ENCODE data around the gene ANKRD23.

ANKRD23 gene

DNA sequence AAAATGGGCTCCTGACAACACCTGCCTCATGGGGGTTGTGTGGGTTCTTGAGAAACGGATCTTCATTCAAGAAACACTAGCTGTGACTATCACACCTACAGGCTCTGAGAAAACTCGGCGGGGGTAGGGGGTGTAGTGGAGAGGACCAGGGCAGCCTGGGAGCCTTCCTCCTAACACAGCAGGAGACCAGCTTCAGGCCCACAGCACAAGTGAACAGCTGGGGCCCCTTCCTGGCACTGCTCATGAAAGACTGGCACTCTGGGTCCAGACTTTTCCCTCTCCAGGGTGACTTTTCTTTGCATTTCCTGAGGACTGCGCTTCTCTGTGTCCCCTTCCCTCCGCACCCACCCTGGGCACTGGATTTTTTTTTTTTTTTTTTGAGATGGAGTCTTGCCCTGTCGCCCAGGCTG lies 33.2 kb upstream of the ANKRD23 start:
- DNase-seq = no peak

DNA sequence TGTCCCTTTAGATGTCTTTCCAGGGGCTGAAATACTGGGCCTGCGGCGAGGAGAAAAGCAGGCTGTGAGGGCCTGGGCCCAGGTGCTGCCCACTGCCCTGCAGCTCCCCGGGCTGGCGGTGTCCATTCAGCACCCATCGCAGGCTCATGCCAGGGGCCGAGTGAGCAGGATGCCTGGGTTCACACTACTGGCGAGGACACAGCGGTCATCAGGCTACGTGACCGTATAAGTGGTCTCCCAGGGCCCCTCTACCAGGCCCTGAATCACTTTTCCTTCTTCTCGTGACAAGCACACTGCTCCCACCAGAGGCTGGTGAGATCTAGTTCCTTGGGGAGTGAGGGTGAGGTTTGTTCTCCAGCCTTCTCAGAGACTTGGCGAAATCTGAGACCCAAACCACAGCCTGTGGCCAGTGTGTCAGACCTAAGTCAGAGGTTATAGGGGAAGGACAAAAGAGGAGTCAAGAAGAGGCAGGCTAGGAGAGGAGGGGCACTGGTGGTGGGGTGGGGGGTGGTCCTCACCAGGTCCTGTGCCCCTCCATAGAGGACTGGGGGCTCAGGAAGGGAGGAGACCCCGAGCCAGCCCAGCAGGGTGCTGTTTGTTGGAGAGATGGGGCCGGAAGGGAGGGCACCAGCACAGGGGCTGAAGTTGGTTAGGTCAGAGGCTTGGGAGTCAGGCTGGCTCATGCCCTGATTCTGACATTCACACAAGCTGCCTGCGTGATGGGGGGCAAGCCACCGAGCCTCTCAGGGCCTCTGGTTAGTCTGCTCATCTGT lies 32.6 kb upstream of the ANKRD23 start:
- no peak for DNase-seq

DNA sequence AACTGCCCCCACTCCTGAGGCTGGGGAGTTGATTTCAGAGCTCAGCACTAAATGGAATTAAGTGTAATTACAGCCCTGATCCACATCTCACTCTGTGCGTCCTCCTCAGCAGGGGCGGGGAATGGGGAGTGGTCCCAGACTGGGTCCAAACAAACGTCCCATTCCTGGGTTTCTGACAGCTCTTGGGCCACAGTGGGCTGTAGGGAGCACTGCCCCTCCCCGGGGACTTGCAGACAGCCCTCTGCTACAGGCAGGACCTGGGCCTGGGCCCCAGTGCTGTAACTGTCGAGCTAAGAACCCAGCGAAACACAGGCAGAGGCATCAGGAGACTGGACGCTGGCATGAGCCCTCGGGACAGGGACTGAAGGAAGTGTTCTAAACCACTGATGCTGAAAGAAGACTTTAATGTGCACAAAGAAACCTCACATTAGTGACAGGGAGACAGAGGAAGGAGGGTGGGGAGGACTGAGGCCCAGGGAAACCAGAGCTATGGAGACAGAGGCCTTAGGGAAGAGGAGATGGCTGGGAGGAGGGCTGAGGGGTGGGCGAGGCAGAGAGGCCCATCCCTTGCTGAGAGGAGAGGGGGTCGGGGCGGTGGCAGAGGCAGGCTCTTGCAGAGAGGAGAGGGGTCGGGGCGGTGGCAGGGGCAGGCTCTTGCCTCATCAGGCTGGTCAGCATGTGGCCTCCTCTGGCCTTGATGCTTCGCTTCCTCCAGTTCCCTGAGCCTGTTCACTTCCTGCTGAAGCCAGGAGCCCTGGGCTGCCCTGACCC lies 31.9 kb upstream of the ANKRD23 start:
- DNase-seq = no peak

DNA sequence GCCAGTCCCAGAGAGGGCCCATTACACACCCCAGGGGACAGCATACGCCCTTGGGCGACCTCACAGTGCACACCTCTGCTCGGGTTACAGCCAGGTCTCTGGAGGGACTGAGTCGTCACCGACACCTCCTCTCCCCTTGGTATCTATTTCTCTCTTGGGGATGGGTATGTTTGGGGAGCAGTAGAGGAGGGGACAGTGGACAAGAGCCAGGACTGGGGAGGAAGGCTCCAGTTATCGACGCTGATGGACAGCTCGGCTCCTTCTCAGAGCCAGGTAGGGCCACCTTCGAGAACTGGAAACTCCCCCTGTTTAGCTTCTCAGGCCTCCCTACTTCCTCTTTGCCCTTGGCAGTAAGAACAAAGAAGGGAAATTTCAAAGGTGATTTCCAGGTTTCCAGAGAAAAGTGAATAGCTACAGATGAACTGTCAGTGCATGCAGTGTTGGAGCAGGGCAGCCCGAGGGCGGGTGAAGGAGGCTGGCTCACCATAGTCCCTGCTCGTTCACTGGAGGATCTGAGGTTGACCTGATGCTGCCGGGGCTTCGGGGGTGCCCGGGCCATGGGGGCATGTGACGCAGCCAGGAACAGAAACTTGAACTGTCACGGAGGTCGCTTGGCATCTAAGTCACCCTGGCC lies 30.5 kb upstream of the ANKRD23 start:
- no peak for DNase-seq

DNA sequence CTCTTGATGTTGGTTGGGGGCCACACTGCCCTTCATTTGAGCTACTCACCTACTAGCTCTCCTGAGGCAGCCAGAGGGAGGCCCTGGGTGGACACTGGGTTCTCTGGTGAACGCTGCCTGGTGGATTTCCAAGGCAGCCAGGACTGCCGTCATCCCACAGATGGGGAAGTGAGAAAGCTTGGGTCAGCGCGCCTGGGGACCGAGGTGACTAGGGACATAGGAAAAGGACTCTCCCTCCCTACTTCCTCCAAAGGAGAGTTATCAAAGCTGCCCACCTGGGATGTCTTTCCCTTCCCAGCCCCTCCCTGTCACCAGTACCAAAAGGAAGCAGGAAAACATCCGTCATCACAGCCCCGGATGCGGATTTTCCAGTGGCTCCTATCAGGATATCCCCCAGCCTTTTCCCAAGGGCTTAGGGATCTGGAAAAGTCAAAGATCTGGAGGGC lies 29.9 kb upstream of the ANKRD23 start:
- no peak for DNase-seq

DNA sequence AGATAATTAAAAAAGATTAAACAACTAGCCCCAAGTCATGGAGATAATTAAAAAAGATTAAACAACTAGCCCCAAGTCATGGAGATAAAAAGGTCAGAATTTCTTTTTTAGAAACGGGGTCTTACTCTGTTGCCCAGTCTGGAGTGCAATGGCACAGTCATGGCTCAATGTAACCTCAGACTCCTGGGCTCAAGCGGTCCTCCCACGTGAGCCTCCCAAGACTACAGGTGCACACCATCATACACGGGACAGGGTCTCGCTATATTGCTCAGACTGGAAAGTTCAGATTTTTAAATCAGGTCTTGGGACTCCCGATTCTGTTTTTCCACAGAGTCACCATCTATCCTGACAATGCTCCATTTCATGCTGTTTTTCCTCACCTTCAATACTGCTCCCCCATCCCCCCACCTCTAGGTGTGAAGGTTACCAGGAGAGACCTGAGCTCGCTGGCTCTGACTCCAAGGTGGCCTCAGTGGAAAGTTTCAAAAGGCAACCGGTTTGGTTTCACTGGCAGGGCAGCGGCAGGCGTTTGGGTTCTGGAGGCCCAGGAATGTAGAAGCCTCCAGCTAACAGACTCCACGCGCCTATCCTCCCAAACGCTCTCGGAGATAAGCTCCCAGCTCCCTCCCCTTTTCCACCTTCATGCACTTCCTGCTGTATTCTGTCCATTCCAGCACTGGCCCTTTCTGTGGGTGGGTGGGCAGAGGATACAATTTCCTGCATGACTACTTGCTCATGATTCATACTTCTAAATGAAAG lies 28.9 kb upstream of the ANKRD23 start:
- DNase-seq = no peak

DNA sequence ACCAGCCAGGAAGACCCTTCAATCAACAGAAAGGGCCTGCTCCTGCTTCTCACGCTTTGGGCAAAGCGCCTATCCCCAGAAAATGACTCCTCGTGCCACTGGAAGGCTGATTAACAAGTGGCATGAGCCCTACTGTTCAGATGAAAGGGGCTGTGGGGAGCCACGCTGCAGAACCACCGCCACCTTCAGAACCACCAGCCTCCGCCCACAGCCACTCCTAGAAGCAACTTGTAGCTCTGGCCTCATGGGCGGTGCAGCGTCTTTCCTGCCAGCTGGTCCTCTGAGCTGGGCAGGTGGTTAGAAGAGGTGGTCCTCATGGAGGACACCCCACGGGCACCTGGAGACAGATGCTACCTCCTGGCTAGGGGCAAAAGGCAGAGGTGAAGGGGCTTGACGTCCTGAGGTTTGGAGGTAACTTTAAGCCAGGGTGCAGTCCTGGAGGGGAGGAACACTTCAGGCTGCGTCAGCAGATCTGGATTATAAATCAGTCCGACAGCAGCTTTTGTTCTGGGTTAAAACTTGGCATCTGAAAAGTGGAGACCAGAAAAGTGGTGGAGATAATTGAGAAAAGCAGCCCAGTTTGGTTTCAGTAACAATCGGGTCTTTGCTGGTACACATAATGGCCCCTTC lies 26.9 kb upstream of the ANKRD23 start:
- no peak for DNase-seq

DNA sequence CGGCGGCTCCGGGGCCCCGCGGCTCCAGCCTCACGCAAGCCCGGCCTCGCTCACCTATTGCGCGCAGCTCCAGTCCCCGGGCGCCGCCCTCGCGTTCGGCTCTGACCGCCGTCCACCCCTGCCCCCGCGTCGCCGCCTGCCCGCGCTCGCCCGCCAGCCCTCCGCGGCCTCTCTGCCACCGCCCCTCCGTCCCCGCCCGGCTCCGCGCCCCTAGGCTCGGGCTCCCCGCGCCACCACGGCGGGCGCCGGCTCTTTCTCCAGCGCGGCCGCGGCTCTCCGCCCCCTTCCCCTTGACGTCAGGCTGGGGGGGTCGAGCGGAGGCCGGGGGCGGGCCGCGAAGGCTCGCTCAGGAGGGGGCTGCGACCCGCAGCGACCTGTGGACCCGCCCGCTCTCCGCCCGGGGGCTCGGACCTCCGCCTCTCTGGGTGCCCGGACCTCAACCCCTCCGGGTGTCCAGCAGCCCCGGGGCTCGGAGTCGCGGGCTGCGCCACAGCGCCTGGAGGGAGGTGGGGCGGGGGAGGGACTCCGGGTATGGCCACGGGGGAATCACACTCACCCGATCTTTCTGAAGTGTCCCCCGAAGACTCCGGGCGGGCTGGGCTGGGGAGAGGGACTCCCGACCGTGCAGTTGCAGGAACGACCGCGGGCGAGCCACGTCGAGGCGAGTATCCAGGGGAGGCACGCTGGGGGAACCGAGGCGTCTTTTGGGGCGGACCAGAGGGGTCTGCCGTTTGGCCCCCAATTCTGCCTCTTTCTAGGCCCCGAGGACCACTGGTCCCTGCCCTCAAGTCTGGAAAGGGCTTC lies 26.2 kb upstream of the ANKRD23 start, which contains the start of gene SEMA4C:
Gene SEMA4C, minus strand, starts transcription at position 259 of the 804 bp plus-strand sequence. CDS start 2,194 bp downstream, outside the sequence.
- DNase-seq = no peak

DNA sequence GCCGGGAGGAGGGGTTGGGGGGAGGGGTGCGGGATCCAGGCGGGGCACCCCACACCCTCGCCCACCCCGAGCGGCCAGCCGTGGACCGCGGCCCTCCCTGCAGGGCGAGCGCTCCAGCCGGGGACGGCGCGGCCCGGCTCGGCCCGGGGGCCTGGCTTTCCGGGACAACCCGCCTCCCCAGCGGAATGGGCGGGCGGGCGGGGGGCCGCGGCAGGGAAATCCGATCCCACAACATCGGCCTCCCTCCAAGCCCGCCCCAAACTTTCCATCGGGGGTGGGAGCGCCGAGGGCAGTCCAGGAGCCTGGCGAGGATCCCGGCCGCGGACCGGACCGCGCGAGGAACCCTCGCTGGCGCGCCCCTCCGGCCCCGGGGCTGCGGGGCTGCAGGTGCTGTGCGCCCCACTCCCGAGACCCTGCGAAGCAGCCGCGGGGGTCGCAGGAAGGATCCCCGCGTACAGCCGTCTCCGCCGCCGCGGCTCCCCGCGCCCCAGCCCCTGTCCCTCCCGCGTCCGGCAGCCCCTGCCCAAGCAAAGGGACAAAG lies 25.5 kb upstream of the ANKRD23 start:
- no peak for DNase-seq

DNA sequence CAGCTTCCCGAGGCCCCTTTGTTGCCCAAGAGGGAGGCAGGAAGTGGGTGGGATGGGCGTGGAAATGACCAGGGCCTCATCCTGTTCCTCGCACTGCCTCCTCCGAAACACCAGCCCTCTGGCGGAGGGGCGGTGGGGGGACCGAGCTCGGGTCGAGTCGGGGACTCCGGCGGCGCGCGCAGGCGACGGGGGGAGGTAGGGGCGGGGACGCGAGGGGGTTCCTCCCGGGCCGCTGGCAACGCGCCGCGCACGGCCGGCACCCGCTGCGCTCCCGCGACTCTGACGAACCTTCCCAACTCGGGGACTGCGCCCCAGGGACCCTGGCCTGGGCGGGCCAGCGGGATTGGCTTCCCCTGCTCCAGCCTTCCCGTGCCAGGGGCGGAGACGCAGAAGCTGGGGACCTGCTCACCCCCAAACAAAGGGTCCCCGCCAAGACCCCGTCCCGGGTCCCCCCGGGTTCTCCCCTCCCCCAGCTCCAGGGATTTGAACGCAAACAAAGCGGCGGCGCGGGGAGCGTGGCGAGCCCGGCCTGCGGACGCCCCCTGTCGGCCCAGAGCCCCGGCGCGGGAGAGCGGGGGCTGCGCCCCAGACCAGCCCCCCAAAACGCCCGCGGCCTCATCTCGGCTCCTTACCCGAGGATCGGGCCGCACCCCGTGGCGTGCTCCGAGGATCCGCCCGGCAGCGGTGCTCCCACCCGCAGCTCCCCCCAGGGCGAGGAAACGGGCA lies 24.9 kb upstream of the ANKRD23 start:
- peak; percentile 69 for DNase-seq

DNA sequence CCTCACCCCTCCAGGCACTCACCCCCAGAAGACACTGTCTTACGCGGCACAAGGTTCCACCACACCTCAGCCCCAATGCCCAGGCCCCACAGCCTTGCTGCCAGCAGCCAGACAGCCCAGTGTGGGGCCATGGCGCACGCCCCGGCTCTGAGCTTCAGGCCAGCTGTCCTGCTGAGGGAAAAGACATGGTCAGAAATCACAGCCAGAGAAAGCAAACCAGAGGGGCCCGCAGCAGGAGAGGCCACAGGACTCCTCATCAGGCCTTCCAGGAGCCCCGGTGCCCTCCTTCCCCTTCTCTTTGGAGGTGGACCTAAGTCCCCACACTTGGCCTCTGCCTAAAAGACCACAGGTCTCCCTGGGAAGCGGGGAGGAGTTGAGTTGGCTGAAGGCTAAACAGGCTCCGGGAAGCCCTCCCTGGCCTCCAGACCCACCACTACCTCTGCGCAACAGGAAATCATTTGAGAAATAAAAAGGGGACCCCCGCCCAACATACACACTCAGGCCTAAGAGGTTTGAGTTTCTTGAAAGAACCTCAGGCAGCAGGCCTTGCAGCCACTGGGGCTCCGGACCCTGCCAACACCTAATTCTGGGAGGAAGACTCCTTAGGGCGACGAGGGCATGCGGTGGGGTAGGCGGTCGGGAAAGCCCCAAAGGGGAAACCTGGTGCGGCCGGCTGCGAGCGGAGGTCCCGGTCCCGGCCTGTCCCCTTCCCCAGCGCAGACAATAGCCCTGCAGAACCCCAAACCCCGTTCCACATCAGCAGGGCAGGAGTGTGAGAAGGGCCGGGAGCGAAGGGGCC lies 24.1 kb upstream of the ANKRD23 start:
- DNase-seq = no peak

DNA sequence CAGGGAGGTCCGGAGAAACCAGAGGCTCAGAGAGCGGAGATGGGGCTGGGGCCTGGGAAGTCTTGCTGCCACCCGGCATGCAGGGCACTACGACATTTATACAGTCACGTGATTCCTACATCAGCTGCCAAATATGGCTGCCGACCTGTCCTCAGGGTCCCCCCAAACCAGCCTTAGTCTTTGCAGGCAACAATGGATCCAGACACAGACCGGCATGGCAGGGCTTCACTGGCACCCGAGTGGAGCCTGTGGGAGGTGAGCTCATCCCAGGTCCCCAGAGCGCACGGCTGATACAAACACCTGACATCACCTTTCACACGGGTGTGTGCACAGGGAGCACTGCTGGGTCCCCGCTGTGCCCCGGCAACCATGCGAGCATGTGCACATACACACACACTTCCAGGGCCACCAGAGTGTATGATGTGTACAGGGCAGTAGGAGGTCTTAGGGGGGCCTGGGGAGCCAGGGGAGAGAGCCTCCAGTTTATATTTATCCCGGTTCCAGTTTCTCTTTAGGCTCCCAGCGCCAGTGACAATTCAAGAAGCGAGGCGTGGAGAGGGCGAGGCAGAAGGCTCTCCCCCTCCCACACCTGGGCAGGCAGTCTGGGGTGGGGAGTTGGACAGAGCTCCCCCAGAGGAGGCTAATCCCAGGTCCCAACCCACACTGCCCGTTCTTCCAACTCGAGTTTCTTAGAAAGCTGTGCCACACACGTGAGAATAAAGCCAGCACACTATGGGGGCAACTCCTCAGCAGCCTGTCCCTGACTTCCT lies 23.4 kb upstream of the ANKRD23 start:
- DNase-seq = no peak

DNA sequence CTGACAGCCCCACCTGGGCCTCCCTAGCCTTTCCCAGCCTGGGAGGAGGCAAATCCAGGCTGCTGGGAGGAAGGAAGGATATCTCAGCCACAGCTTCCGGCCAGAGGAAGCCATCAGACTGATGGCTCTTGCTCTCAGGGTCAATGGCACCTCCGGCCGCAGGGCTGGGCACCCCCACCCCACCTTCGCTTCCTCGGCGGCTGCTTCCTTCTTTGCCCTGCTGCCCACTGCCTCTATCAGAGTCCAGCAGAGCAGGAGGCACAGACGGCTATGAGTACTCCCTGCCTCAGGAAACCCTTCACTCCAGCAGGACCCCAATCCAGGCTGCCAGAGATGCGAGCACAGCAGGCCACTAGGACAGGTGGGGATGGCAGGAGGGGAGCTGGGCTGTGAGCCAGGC lies 22.8 kb upstream of the ANKRD23 start:
- no peak for DNase-seq

DNA sequence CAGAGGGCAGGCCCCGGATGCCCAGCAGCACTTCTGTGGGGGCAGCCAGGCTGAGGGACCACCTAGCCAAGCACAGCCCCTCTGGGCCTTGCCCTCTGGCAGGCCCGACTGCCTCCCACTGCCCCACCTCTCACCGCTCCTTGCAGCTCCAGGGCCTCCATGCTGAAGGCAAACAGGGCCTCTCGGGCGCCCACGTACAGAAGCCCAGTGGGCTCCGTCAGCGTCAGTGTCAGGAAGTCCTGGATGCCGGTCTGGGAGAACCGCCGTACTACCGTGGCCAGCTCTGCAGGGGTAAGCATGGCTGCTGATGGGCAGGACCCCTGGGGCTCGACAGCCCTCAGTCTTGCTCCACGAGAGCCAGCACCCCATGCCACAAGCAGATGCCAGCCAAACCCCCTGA lies 22.3 kb upstream of the ANKRD23 start:
- no peak for DNase-seq

DNA sequence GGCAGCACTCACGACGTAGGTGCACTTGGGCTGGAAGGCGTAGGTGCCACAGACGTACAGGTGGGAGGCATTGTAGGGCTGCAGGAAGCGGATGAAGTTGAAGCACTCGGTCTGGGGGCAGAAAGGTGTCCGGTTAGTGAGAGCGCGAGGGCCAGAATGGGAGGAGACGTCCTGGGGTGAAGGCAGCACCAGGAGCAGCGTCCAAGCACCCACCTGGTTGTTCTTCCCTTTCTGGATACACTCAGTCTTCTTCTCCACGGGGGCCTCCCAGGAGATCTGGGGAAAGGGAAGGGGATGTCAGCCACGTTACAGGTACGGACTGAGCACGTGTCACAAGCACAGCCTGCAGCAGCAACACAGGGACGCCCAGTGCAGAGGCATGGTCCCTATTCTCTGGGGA lies 21.8 kb upstream of the ANKRD23 start:
- DNase-seq = no peak

DNA sequence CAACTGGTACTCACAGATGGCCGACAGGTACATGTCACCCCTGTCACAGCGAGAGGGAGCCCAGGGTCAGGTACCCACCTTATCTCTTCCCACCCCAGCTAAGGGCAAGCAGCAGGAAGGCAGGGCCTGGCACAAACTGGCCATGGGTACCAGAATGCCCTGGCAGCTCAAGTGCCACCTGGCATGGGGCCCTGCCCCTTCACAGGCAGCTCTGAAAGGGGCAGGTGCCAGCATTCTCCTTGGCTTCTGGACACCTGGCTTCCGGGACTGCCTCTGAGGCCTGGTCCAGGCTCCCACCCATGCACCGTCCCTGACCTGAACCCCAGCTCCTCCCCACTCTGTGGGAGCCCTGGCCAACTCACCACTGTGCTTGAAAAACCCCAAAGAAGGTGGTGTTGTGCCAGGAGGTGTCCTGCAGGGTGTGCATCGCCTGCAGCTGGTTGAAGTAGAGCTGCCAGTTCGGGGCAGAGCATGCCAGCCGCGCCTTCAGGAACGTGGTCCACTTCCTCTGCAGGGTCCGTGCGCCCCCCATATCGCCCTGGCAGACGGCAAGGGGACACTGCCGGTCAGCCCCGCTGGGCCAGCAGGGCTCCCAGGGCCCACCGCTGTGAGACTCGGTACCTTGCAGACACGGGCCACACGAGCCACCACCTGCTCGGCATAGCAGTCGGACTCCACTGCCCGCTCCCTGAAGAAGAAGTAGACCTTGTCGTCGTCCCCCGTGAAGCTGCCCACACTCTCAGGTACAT lies 20.7 kb upstream of the ANKRD23 start:
- no peak for DNase-seq

DNA sequence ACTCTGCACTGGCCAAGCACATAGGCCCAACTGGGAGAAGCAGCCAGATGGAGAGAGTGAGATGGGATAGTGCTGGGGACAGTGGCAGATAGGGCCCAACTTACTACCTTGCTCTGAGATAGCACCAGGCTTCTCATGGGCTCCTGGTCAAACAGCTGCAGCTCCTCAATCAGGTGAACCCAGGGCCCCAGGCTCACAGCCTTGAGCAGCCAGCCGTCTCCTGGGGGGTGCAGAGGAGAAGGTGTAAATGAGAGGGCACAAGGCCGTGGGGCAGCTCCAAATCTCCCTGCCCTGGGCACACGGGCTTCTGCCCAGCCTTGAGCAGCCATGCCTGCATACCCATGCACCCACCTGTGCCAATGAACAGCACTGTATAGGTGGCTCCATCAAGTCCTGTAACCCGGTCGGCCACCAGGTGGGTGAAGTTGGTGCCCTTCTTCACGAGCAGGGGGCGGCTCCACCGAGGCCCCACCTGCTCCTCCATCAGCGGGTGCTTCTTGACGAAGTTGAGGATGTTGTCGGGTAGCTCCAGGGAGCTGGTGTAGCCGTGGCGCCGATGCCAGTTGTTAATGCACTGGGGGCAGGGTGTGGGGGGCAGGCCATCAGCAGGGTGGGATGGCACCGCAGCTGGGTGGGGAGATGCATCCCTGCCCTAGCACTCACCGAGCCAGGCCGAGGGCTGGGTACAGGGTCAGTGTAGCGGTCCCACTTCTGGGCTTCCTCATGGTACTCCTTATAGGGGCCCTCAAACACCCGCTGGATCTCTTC lies 19.9 kb upstream of the ANKRD23 start:
- no peak for DNase-seq
